Stimulated activated CD4-positive, alpha-beta T cell treated with anti-CD3 and anti-CD28 coated beads, TNF-alpha, amount 100 ng/mL, for 4 hours (primary cell): ENCODE data around the gene SMIM35.

ENCODE experiments used
- DNase-seq, 3 experiments: peaks; one replicate each; pipeline ENCODE4 v3.0.0-alpha.2; 2020; ENCODE audit warnings: low read depth in 3 of 3

SMIM35 gene

GRCh38 chr11:118058311-118059245, 28.2 kb downstream of the SMIM35 start:
- no peak for DNase-seq

DNA sequence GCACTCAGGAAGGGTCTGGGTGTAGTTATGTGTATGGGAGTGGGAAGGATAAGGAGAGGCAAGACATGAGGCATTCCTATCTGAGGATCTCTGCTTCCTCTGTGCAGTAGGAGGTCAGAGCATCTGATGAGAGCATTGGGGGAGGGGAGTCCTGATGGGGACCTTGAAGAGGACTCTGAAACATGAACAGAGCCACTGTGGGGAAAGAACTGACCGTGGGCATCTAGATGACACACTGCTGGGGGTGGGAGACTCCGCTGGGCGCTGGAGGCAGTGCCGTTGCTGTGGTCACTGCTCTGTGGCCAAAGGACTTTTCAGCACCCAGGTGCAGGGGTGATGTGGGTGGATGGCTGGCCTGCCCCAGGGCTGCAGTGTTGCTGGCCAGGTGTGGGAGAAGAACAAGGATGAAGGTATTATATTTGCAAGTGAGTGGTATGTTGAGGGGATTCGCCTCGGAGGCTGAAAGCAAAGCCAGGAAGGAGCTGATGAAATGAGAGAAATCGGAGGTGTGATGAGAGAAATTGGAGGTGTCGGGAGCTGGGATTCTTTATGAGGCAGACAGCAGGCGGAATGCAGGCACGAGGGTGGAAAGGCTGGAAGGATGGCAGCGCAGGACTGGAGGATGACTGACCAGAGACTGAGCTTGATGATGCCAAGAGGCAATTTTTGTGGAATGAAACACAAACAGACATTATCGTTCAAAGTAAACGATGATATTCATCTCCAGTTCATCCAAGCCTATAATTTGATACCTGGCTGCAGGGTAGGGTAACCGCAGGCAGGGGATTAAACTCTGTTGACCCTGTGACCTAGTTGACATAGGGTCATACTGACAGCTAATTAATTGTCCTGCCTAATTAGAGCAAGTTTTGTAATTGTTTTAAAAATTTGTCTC, 29.3 kb downstream of the SMIM35 start:
- no peak for DNase-seq

DNA sequence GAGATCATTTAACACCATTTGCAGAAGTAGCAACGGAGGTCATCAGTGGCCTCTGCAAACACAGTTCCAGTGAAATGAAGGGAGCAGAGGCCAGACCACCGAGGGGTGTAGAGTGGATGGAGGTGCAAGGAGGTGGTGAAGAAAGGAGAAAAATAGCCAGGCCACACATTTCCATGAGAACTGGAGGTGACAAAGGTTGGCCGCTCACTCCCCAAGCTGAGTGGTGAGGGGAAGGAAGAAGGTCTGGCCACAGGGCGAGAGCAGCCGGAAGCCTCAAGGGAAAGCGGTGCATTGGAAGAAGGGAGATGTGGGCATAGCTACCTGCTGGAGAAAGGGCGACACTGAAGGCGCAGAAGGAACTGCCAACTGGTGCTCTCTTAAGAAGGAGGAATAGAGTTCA, 30.0 kb downstream of the SMIM35 start:
- DNase-seq: no peak

GRCh38 chr11:118055966-118056365, 30.8 kb downstream of the SMIM35 start:
- no peak for DNase-seq

GRCh38 chr11:118054712-118055640, 31.8 kb downstream of the SMIM35 start:
- DNase-seq: no peak

DNA sequence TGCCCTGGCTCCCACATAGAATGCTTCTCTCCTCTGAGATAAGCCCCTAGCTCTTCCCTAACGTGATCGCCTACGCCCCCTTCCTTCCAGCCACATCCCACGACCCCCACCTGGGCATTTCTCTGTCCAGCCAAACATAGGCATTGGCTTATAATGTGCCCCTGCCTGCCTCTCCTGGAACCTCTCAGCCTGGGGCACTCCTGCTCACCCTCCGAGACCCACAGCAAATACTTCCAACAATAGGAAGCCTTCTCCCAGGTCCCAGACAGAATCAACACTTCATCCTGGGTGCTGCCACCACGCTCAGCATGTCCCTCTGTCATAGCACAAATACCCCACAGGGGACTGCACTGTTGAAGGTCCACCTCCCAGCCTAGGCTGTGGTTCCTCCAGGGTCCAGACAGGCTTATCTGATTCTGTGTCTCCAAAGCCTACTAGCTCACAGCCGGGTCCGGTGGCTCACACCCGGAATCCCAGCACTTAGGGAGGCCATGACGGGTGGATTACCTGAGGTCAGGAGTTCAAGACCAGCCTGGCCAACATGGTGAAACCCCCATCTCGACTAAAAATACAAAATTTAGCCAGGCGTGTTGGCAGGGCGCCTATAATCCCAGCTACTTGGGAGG, 34.1 kb downstream of the SMIM35 start:
- no peak for DNase-seq

GRCh38 chr11:118051611-118052461, 34.9 kb downstream of the SMIM35 start:
- peak in 2 of 3 experiments; percentile 30 to 57 for DNase-seq

DNA sequence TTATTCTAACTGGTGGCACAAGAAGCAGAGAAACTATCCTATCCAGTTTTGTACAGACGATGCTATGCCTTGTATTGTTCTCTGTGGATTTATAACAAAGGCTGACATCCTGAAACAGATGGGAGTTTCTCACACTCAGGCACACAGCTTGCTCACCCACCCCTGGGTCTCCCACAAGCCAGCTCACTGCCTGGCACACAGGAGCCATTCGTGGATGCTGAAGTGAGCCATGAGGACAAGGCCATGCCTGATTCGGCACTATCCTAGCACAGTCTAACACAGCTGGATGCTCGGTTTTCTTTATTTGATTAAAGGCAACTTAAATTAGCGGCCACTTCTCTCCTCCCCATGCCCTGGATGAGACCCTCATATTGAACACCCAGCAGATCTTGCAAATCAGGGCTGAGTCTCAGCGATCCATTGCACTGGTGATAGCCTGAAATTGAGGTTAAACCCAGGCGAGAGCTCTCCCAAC, 35.6 kb downstream of the SMIM35 start:
- no peak for DNase-seq

GRCh38 chr11:118050208-118050891, 36.4 kb downstream of the SMIM35 start:
- DNase-seq: no peak

GRCh38 chr11:118049771-118050170, 37.0 kb downstream of the SMIM35 start:
- no peak for DNase-seq

DNA sequence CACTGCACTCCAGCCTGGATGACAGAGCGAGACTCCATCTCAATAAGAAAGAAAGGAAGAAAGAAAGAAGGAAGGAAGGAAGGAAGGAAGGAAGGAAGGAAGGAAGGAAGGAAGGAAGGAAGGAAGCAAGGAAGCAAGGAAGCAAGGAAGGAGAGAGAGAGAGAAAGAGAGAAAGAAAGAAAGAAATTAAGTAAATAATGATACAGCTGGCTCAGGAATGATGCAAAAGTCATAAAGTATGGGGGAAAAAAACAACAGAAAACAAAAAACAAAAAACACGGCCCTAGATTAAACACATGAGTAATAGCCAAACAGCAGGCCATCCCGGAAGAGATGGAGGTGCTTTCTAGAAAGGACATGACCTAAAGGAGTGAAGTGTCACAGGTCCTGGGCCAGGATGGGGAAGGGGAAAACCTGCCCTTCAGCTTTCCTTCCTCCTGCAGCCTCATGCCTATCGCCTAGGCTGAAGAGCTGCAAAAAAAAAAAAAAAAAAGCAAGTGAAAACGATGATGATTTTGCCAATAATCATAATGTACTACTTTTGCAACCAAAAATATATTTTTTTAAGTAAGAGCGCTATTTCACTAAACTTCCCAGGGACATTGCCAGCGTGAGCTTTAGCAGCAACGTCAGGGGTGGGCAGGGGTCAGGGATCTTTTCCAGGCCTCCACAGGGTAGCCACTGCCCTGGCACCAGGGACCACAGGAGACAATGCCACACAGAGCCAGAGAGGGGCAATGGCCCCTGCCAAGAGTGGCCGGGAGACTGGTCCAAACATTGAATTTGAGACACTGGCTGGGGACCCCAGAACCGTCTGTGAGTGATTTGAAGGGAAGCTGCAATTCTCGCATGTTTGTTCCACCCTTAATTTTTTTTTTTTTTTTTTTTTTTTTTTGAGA, 38.0 kb downstream of the SMIM35 start:
- no peak for DNase-seq

DNA sequence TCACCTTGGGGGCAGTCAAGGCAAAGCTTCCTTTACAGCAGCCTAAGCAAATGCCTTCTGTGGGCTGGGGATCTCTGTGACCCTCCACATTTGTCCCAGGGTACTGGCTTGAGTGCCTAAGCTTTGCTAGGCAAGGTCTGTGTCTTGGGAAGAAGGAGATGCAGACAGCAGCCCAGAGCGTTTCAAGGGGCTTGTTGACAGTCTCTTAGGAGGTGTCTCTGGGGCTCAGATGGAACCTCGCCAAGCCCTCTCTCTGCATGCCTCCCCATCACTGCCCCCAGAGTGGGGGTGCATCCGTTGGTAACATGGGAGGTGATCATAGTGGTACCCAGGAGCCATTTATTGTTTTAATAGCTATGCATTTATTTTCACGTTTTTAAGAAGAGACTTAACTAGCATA, 39.0 kb downstream of the SMIM35 start:
- DNase-seq: no peak

- DNase-seq: no peak
These were observed 39.6 kb downstream of the SMIM35 start for GRCh38 chr11:118046964-118047700.

DNA sequence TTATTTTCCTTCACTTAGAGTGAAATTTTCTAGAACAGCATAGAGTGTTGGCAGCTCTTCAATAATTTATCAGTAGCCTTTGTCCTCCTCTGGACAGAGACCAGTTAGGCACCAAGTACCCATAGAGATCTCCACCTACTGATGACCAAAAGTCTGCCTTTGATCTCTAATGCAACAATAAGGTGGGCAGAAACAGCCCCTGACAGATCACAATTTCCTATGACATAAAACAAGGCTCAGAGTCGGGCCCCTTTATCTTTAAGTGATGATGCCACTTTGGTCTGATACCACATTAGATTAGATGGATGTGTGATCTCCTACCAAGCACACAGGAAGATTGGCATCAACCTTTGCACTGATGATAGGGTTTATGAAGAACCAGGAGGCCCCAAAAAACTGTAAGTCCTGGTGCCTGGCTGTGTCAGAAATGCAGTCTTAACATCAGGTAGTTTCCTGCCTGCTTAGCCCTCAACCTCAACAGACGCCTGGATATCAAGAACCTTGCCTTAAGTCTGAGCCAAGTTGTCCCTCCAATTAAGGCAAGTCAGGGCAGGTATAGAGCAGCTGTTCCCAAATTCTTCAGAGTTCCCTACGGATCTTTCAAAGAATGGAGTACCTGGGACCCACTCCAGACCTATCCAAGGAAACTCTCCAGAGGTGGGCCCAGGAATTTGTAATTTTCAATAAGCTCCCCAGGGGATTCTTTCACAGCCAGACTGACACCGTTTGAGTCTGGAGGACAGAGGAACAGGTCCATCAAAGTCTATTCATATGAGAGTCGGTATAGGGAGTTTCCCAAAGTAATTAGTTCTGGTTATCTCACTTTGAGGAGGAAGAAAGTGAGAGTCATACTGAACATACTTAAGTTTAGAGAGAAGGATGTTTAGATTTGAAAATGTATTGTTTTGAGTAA, 40.5 kb downstream of the SMIM35 start:
- DNase-seq: no peak

GRCh38 chr11:118045191-118045590, 41.6 kb downstream of the SMIM35 start:
- DNase-seq: no peak

DNA sequence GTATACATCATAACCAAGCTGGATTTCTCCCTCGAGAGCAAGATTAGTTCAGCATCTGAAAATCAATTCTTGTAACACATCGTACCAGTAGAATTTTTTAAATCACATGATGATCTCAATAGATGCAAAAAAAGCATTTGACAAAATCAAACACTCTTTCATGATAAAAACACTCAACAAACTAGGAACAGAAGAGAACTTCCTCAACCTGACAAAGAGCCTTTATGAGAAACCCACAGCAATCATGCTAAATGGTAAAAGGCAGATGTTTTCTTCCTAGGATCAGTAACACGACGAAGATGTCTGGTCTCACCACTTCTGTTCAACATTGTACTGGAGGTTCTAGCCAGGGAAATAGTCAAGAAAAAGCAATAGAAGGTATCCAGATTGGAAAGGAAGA, 44.0 kb downstream of the SMIM35 start:
- no peak for DNase-seq

DNA sequence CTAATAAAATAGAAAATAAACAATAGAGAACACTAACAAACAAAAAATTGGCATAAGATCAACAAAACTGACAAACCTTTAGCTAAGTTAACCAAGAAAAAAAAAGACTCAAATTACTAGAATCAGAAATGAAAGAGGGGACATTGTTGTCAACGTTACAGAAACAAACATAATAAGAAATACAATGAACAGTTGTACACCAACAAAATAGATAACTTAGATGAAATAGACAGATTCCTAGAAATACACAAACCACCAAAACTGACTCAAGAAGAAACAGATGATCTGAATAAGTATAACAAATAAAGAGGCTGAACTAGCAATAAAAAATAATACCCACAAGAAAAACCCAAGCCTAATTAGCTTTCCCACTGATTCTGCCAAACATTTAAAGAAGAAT, 44.6 kb downstream of the SMIM35 start:
- DNase-seq: no peak
